Upper lobe of left lung (tissue), 6 donors: ENCODE results near the gene OR2L5. TPM values are rescaled to one million over a fixed set of nuclear protein-coding genes. Genes with fewer than 3 reads are reported as not detected.

Experiments
- ATAC-seq, 2 donors: fragments of 200-7000 bp; cut with Tn5 transposase; one replicate each; pipeline ENCODE4 v1.9.1; 2022; ENCODE audit warnings: mild to moderate bottlenecking in 2 of 2, moderate library complexity in 2 of 2; ENCODE audit not compliant: low FRiP score in 2 of 2
- DNase-seq, 2 donors: peaks; one replicate each; pipeline ENCODE4 v3.0.0-alpha.2; 2019 to 2020
- H3K27ac ChIP-seq, 4 donors: fragments of 200-600 bp; sonication (generic); one replicate each; pipeline ENCODE4 v1.5.1; 2016 to 2019
- H3K27me3 ChIP-seq, 4 donors: fragments of 200-600 bp; sonication (generic); one replicate each; pipeline ENCODE4 v1.5.1; 2017 to 2019
- H3K36me3 ChIP-seq, 4 donors: fragments of 200-600 bp; sonication (generic); one replicate each; pipeline ENCODE4 v1.5.1; 2016 to 2019
- H3K4me1 ChIP-seq, 4 donors: fragments of 200-600 bp; sonication (generic); one replicate each; pipeline ENCODE4 v1.5.1; 2018 to 2019
- H3K4me3 ChIP-seq, 4 donors: fragments of 200-600 bp; sonication (generic); one replicate each; pipeline ENCODE4 v1.5.1; 2017 to 2019; ENCODE audit warnings: mild to moderate bottlenecking in 2 of 4, moderate library complexity in 1 of 4
- H3K9me3 ChIP-seq, 4 donors: fragments of 200-600 bp; sonication (generic); one replicate each; pipeline ENCODE4 v1.5.1; 2018 to 2019
- CTCF ChIP-seq, 6 experiments: fragments of 450-650 bp in 4 of 6; fragments of 200-600 bp in 2 of 6; sonication (generic) in 2 of 6; IDR thresholded peaks; one replicate each; pipeline ENCODE4 v1.5.1; 2016 to 2019; ENCODE audit warnings: antibody characterized with exemption in 6 of 6
- EP300 ChIP-seq, 4 donors: sonication (generic); formaldehyde crosslinking; IDR thresholded peaks; one replicate each; pipeline ENCODE4 v1.5.1; 2017; ENCODE audit warnings: antibody characterized with exemption in 4 of 4, control low read depth in 2 of 4
- POLR2A ChIP-seq, 4 donors: fragments of 450-650 bp; IDR thresholded peaks; one replicate each; pipeline ENCODE4 v1.5.1; 2016 to 2017; ENCODE audit warnings: antibody characterized with exemption in 4 of 4, mild to moderate bottlenecking in 2 of 4
- POLR2AphosphoS5 ChIP-seq, 2 donors: sonication (generic); formaldehyde crosslinking; IDR thresholded peaks; one replicate each; pipeline ENCODE4 v1.5.1; 2017; ENCODE audit warnings: antibody characterized with exemption in 2 of 2
- WGBS, 2 donors: methylation state at CpG; one replicate each; pipeline ENCODE4 v1.1.5; 2017 to 2018; 5-methylcytosine and 5-hydroxymethylcytosine counted together
- total RNA-seq, 6 donors: library from RNA; depleted of rRNA in 4 of 6; stranded (reverse); fragments of >200 nt in 4 of 6; gene quantifications; one replicate each; pipeline versions ENCODE4 v1.1.0 to v1.2.1, GENCODE V29; 2016 to 2021
- donor health status: DM: no; HTN: no; CAD: no; lungs with moderate emphysema.
- donor health status: DM: no; HTN: yes; CAD: no; lungs with severe emphysema.

The OR2L5 gene
- total RNA-seq, 6 donors from 2014 or later = not detected

- H3K4me1 ChIP-seq = no peaks in the 10 kb centered on the region
- ATAC-seq (no peak), DNase-seq (no peak)
- TF ChIP-seq CTCF (IDR thresholded peaks at IDR 0.05) = no peak
- no peak for TF ChIP-seq EP300 (IDR thresholded peaks at IDR 0.05)
- TF ChIP-seq POLR2A (IDR thresholded peaks at IDR 0.05) = no peak
- no peak for TF ChIP-seq POLR2AphosphoS5 (IDR thresholded peaks at IDR 0.05)
- H3K4me3 ChIP-seq = no peak within 1 kb of the TSS
- H3K9me3 ChIP-seq = peaks cover 0 to 15% (median 6%) of the 10 kb centered on the region in 4 donors
- H3K27me3 ChIP-seq = no peaks in the 10 kb centered on the region
- no peaks in the 10 kb centered on the region for H3K36me3 ChIP-seq
- 44 to 53% methylated on average over 2 of the region's 2 CpGs for WGBS, 2 donors
- no peak within 1 kb of the TSS for H3K27ac ChIP-seq
These were observed 16.3 kb downstream of the OR2L5 start, which contains the start of gene OR2L2 for GRCh38 chr1:248029770-248030169. Gene OR2L2 (plus strand): TSS chr1:248030070. CDS start chr1:248038268, 8,198 bp downstream.

- TF ChIP-seq CTCF (IDR thresholded peaks at IDR 0.05) (no peak), POLR2AphosphoS5 (IDR thresholded peaks at IDR 0.05) (no peak), POLR2A (IDR thresholded peaks at IDR 0.05) (no peak), EP300 (IDR thresholded peaks at IDR 0.05) (no peak)
- WGBS, 2 donors = 73 to 76% methylated on average over 5 of the region's 5 CpGs
- DNase-seq = no peak
- Histone ChIP-seq H3K27me3 (no peaks in the 10 kb centered on the region), H3K27ac (no peak overlapping the region), H3K36me3 (no peaks in the 10 kb centered on the region), H3K9me3 (peaks cover 0 to 4% (median 0%) of the 10 kb centered on the region in 4 donors), H3K4me3 (no peak overlapping the region), H3K4me1 (no peaks in the 10 kb centered on the region)
- no peak for ATAC-seq
These were observed 31.7 kb downstream of the OR2L5 start for GRCh38 chr1:248045209-248045608.

- Histone ChIP-seq H3K9me3 (peaks cover 0 to 4% (median 0%) of the 10 kb centered on the region in 4 donors), H3K4me3 (no peak within 1 kb of the TSS), H3K27ac (no peak within 1 kb of the TSS), H3K4me1 (no peaks in the 10 kb centered on the region), H3K27me3 (no peaks in the 10 kb centered on the region), H3K36me3 (no peaks in the 10 kb centered on the region)
- no peak for DNase-seq
- 80 to 89% methylated on average over 2 of the region's 2 CpGs for WGBS, 2 donors
- TF ChIP-seq POLR2AphosphoS5 (IDR thresholded peaks at IDR 0.05) (no peak), CTCF (IDR thresholded peaks at IDR 0.05) (no peak), EP300 (IDR thresholded peaks at IDR 0.05) (no peak), POLR2A (IDR thresholded peaks at IDR 0.05) (no peak)
- ATAC-seq = no peak
These were observed 33.1 kb downstream of the OR2L5 start, which contains the start of gene OR2L3 for GRCh38 chr1:248046536-248046935. Gene OR2L3 (plus strand): TSS chr1:248046836. CDS start chr1:248060682, 13,846 bp downstream.

- no peaks in the 10 kb centered on the region for H3K4me1 ChIP-seq
- ATAC-seq = no peak
- H3K27ac ChIP-seq = no peak overlapping the region
- no peaks in the 10 kb centered on the region for H3K36me3 ChIP-seq
- H3K9me3 ChIP-seq = peaks cover 0 to 4% (median 0%) of the 10 kb centered on the region in 4 donors
- H3K27me3 ChIP-seq = no peaks in the 10 kb centered on the region
- no peak for TF ChIP-seq EP300 (IDR thresholded peaks at IDR 0.05)
- no peak for TF ChIP-seq POLR2A (IDR thresholded peaks at IDR 0.05)
- TF ChIP-seq CTCF (IDR thresholded peaks at IDR 0.05) = no peak
- no peak for TF ChIP-seq POLR2AphosphoS5 (IDR thresholded peaks at IDR 0.05)
- H3K4me3 ChIP-seq = no peak overlapping the region
- 48 to 53% methylated on average over 1 of the region's 1 CpG for WGBS, 2 donors
- DNase-seq = no peak
These were observed 33.5 kb downstream of the OR2L5 start for GRCh38 chr1:248047008-248047407.

- Histone ChIP-seq H3K4me3 (no peak overlapping the region), H3K27ac (no peak overlapping the region), H3K9me3 (no peaks in the 10 kb centered on the region), H3K36me3 (no peaks in the 10 kb centered on the region), H3K27me3 (no peaks in the 10 kb centered on the region), H3K4me1 (no peaks in the 10 kb centered on the region)
- DNase-seq (no peak), ATAC-seq (no peak)
- TF ChIP-seq POLR2AphosphoS5 (IDR thresholded peaks at IDR 0.05) = no peak
- TF ChIP-seq EP300 (IDR thresholded peaks at IDR 0.05) = no peak
- TF ChIP-seq CTCF (IDR thresholded peaks at IDR 0.05) = no peak
- TF ChIP-seq POLR2A (IDR thresholded peaks at IDR 0.05) = no peak
These were observed 41.2 kb downstream of the OR2L5 start for GRCh38 chr1:248054671-248055070.
